GM18873 (cell line): ENCODE data around the gene GTF2E1.
"Not testable (repeated sequence)": the region's sequence is repeated elsewhere in the genome, so short reads cannot be mapped to it uniquely, and the experiment has no call there.

Experiments
- ATAC-seq: cut with Tn5 transposase; IDR thresholded peaks from one replicate; pipeline ENCODE4 v1.9.1; 2021; ENCODE audit warnings: mild to moderate bottlenecking, moderate library complexity, moderate number of reproducible peaks; ENCODE audit not compliant: unreplicated experiment, low FRiP score

GTF2E1 gene

DNA sequence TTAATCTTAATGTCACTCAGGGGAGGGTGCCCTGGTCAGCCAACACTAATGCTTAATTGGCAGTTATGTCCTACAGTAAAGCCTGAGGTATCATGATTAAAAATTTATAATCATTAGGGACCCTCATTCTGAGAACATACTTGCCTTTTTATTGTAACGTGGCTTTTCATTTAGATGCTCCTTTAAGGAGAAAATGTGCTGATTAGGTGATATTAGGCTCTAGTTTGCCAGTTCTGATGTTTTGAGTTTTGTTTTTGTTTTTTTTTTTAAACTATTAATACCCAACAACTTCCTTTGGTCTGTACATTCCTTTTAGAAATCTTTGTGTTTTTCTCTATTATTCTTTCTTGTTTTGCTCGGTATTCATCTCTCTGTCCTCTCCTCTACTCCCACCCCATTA, 10.3 kb downstream of the GTF2E1 start:
- no peak for ATAC-seq

DNA sequence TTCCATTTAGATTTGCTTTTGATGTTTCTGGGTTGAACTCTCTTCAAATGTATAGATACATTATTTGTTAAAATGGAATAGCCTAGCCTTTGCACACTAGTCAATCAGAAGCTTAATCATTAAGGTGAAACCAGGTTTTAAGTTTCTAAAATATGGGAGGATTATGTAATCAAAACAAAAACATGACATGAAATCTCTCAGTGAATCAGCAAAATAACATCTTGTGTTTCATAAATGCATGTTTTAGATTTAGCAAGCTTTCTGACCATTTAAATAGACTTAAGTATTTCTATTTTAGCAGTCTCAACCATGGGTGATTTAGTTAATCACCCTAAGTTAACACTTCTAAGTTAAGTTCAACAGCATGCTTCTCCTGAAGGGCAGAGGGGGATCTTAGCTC, 11.3 kb downstream of the GTF2E1 start:
- ATAC-seq: no peak

DNA sequence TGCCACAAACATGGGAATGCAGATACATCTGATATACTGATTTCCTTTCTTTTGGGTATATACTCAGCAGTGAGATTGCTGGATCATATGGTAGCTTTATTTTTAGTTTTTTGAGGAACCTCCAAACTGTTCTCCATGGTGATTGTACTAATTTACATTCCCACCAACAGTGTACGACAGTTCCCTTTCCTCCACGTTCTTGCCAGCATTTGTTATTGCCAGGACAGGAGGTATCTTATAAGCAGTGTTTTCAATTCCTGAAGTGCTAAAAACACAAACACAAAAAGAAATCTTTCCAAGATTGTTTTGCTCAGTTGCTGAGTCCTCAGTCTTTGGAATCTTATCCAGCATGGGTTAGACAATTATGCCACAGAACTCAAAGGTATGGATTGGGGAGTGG, 13.5 kb downstream of the GTF2E1 start:
- ATAC-seq: no peak

DNA sequence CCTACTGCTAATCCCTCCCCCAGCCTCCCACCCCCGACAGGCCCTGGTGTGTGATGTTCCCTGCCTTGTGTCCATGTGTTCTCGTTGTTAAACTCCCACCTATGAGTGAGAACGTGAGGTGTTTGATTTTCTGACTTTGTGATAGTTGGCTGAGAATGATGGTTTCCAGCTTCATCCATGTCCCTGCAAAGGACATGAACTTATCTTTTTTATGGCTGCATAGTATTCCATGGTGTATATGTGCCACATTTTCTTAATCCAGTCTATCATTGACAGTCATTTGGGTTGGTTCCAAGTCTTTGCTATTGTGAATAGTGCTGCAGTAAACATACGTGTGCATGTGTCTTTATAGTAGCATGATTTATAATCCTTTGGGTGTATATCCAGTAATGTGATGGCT, 16.0 kb downstream of the GTF2E1 start:
- not testable (repeated sequence) for ATAC-seq

DNA sequence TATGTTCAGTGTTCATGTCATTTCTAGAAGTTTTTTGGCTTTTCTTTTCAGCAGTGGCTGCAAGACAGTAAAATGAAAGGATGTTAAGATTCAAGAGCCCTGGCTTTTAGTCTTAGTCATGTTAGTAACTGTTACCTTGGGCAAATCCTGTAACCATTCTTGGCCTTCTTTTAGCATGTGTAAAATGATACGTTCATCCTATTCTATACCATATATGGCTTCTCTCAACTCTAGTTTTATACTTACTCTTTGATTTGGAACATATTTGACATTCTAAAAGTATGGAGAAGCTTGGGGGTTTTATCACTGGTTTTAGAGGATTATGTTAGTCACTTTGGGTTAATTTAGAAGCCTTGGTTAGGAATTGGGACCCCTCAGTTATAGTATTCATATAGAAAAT, 20.1 kb downstream of the GTF2E1 start:
- ATAC-seq: no peak

DNA sequence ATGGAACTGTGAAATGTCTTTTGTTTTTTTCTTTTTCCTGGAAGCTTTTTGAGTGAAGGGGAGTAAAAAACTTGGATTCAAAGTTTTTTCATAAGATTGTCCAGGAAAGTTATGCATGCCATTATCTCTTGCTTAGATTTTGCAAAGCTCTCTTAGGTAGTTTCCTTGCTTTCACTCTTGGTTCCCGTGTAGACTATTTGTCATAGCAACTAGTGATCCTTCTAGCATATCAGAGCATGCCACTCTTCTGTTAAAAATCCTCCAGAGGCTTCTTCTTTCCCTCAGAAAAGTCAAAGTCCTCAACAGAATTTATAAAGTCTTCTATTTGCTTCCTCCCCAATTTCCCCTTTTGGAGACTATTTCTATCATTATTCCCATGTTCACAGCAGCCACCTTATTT, 21.1 kb downstream of the GTF2E1 start:
- peak; percentile 90 for ATAC-seq

DNA sequence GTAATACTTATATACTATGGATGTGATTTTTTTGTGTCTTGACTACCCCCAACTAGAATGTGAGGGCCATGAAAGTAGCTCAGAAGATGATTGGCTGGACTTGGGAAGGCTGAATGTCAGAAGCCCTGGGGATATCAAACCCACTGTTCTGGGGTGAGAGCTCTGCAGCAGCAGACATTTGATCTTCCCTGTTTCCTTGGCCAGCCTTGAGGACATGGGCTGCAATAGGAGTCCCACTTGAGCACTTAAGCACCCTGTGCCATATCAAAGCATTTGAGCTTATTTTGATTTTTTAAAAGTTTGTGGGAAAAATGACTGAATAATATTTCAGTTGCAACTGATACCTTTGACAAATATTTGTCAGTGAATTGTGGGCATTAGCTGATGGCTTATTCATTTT, 21.7 kb downstream of the GTF2E1 start:
- ATAC-seq: no peak

DNA sequence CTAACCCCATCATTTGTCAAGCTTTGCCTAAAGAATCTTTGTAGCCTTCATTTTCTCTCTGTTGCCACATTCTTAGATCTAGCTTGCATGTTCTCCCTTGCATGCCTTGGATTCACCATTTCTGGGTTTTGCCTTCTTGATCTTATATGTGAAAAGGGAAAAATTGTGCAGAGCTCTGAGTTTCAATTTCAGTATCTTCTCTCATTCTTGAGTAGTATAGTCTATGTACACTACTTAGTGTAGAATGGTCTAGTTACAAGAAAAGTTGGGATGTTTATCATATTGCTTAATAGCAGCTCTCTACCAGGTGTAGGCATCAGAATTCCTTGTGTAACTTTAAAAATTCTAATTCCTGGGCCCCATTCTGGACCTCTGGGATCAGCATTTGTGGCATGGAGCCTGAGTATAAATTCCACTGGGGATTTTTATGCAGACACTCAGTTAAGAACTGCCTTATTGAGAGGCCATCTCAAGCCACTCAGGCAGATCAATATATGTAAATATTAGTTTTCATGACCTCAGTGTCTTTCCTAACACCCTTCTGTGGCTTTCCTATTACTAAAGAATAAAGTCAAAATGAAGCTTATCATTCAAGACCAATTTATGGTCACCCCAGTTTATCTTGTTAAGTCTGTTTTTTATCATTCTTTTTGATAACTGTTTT, 23.4 kb downstream of the GTF2E1 start:
- ATAC-seq: peak; percentile 44

DNA sequence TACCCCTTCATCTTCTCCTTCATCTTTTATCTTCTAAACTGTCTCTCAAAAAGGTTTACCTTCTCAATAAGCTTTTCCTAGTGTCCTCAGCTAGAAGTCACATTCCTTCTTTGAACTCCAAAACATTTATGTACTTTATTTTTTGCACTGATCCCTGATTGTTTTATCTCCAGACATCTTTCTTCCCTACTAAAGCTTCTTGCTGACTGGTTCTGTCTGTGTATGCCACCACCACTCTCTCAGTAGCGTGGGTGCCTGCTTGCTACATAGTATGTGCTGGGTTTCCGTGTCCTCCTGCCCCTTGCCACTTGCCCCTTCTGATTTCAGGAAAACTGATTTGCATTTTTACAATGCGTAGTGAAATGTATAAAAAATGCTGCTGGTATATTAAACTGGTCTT, 24.0 kb downstream of the GTF2E1 start:
- no peak for ATAC-seq

DNA sequence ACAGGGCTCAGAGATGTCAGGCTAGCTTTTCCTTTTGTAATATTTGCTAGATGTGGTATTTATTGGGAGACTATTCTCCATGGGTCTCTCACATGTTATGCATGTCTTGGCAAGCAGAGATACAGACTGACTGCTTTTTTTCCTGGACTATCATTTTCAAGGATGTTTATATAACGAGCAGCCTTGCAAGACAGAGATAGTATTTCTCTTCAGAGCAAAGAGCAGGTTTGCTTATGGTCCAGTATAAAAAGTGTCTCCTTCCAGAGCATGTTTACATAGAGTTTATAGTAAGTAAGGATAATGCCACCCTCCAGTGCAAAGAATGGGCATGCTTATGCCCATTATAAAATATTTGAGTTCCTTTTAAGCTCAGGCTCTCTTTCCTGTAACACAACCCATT, 24.6 kb downstream of the GTF2E1 start:
- no peak for ATAC-seq

DNA sequence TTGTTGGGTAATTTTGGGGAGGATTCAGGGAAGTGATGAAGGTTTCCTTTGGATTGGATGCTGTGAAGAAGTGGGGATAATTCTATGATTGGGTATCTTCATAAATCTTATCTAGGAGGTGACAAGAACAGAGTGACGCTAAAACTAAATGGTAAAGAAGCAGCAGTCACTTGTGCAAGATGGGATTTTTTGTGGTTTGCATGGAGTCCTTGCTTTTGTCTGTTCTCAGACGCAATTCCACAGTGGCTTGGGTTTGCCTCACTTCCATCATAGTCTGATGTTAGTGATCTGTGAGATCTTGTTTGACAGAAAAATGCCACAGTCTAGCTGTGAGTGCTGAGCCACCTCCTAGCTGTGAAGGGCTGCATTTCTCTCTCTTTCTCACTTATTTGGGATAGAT, 26.9 kb downstream of the GTF2E1 start:
- ATAC-seq: no peak

DNA sequence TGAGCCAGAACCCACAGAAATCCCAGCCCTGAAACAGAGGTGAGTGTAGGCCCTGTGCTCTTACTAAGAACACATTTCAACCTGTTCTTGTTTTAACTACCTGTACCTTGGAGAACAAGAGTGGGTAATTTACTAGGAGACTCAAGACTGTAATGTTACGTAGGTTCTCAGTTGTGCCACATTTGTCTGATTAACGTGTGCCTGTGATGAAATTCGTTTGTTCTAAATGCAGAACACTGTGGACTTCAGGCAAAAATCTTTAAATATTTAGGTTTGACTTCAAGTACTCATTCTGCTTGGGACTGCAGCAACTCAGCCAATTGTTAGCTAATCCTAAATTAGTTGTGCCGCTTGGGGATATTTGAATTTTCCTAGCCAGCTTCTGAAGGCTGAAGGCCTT, 28.3 kb downstream of the GTF2E1 start:
- no peak for ATAC-seq

DNA sequence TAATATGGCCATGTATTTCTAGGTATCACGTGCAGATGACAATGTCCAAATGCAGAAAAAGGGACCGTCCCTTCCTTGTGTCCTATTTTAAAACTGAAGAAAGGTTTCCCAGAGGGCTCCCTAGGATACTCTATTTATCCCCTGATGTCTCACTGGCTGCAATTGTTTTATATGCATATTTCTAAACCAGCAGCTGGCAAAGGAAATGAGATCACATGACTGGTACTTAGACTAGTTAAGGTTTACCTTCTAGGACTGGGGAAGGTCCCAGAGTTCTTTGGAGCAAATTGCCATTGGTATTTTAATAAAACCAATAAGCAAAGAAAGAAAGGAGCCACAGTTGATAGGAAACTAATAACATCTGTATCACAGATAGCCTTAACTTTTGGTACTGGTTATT, 29.5 kb downstream of the GTF2E1 start:
- ATAC-seq: no peak

DNA sequence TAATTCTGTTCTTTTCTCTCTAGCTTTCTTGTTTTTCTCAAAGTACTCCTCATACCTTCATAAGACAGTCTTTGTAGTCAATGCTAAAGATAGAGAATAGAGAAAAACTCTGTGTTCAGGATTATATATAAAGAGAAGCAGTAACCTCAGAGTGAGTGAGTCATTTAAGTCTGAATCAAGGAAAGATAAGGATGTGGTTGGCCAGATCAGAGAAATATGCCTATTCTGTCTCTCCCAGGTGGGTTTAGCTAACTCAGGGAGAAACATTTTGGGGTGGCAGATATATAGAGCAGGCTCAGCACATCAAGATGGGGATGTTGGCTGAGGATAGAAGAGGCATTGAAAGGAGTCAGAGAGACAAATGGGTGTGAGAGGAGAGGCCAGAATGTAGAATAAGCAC, 31.4 kb downstream of the GTF2E1 start:
- ATAC-seq: peak; percentile 58

DNA sequence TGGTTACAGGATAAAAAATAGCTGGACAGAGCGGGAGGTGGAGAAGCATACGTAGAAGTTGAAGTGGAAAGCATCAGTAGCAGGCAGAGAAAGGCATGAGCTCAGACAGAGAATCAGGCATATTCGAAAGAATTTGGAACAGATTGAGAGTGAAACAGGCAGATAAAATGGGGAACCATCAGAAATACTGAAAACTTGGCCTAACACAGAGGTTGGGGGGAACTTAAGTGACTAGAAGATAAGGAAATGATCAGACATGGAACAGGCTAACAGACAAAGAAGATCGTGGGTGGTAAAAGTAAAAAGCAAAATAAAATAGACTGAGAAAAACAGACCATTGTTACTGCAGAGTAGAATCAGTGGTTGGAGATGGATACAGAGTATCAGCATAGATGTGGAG, 32.9 kb downstream of the GTF2E1 start:
- no peak for ATAC-seq

DNA sequence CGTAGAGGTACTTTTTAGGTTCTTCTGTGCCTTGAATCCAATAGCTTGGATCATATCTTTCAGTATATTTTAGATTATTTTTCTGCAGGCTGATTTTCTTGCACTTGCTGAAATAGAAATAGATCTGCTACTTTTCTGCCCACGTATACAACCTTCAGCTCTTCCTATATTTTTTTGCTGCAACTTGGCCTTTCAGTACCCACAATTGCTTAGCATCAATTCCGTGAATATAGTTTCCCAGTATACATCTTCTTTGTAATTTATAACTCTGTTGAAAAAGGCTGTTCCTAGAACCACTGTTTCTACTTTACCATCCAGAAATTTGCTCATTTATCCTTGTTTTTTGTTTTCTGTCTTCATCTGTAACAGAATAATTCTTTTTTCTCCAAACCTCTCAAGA, 36.2 kb downstream of the GTF2E1 start:
- no peak for ATAC-seq

DNA sequence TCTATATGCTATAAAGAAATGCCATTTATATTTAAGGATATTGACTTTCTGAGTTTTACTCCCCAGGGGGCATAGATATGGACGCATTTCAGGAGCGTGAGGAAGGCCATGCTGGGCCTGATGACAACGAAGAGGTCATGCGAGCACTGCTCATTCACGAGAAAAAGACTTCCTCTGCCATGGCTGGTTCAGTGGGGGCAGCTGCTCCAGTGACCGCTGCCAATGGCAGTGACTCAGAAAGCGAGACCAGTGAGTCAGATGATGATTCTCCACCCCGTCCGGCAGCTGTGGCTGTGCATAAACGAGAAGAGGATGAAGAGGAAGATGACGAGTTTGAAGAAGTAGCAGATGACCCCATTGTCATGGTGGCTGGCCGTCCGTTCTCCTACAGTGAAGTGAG, 38.4 kb downstream of the GTF2E1 start:
- ATAC-seq: peak; percentile 97

DNA sequence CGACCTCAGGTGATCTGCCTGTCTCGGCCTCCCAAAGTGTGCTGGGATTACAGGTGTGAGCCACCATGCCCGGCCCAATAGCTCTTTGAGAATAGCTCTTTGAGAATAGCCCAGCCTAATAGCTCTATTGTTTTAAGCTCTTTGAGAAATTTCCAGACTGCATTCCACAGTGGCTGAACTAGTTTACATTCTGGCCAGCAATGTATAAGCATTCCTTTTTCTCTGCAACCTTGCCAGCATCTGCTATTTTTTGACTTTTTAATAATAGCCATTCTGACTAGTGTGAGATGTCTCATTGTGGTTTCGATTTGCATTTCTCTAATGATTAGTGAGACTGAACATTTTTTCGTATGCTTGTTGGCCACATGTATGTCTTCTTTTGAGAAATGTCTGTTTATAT, 43.3 kb downstream of the GTF2E1 start:
- ATAC-seq: peak; percentile 69

DNA sequence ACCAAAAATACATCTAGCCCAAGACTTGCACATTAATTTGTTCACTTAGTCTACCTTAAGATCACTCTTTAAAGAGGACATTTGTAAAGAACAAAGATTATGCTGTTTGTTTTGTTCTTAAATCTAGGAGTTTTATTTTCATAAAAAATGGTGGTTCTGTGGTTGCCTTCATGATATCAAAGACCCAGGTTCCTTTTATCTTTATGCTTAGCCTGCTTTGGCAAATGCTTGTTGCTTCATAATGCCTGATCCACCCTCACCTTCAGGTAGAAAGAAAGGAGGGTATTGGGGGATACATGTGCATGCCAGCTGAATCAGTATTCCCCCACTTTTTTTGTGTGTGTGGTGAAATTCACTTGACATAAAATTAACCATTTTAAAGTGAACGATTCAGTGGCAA, 48.5 kb downstream of the GTF2E1 start:
- ATAC-seq: no peak

DNA sequence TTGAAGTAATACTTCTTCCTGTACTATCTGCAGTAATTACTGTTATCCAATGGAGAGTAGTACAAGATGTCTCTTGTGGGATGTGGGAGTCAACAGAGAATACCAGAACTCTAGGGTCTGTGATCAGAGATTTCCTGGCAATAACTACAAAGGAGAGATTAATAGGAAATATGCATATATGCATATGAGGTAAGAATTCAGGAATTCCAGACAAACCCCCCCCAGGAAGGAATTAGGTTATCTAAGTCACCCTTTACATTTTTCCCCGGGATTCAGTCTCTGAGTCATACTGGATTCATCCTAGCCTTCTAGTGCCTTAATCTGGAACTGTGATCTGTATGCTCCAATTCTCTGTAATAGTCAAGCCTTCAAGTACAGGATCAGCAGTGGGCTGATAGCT, 49.4 kb downstream of the GTF2E1 start:
- no peak for ATAC-seq

DNA sequence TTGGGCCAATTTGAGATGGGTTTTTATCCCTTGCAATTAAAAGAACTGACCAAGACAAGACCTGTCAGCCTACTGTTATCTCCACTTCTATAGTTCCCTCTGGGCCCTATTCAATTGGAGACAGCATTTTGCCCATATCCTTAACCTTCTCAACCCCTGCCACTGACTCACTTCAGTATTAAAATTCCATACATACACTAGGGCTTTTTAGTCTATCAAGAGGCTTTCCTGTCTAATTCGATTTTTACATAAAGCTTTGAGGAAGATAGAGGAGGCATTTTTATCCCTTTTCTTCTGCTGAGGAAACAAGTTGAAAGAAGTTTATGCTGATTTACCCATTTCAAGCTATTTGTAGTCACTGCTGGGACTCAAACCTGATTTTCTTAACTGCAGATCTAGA, 51.1 kb downstream of the GTF2E1 start:
- no peak for ATAC-seq

DNA sequence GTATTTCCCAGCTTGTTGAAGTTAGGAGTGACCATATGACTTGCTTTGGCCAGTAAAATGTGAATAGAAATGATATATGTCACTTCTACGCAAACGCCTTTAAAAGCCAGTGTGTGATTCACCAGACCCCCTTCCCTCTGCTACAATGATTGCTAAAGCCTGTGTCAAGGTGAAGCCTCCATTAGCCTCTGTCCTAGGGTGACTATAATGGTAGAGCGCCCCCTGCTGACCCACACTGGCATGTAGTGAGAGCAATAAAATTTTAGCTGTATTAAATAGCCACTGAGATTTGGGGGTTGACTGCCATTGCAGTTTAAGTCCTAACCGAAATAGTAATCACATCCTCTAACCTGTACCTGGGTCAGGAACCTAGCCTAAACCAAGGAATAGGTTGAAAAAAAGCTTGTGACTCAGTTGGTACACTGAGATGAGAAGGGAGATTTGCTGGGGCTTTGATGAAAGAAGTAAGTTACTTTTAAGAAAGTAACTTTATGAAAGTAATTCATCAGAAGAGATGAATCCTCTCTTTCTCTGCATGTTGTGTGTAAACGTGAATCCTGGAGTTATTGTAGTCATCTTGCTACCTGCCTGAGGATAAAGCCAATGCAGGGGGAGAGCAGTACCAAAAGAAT, 52.6 kb downstream of the GTF2E1 start:
- ATAC-seq: peak; percentile 96

DNA sequence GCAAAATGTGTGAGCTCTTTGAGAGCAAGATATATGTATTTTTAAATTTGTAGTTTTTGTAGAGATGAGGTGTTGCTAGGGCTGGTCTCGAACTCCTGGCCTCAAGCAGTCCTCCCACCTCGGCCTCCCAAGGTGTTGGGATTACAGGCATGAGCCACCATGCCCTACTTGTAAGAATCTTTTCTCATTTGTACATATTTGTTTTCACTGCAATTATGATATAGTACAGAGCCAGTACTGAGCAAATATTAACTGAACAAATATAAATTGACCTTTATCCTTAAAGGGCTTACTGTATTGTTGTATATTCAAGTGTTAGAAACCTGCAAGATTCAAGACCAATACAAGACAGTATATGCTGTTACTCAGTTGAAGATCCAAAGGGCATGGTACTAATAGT, 53.4 kb downstream of the GTF2E1 start:
- no peak for ATAC-seq
